HEK293T (cell line): ENCODE measurements around the gene F2R.

Source experiments
- CTCF ChIA-PET: fragments of 350-600 bp; formaldehyde crosslinking; extraction: SDS; loops from one replicate; lab custom pipeline; 2021; ENCODE audit warnings: antibody characterized with exemption, inconsistent platforms; lab: Yijun Ruan, JAX
- POLR2A ChIA-PET: fragments of 350-600 bp; formaldehyde crosslinking; extraction: SDS; loops from one replicate; lab custom pipeline; 2020; ENCODE audit warnings: antibody characterized with exemption, inconsistent platforms; lab: Yijun Ruan, JAX
- DNase-seq: peaks from one replicate; pipeline ENCODE4 v3.0.0; 2012; ENCODE audit warnings: mixed read lengths; ENCODE audit errors: extremely low spot score
- ARNT ChIP-seq: fragments of 450-650 bp; IDR thresholded peaks from 2 replicates; pipeline ENCODE4 v1.6.1; 2017; ENCODE audit warnings: mild to moderate bottlenecking
- BHLHE40 ChIP-seq: fragments of 450-650 bp; IDR thresholded peaks from 2 replicates; pipeline ENCODE4 v1.6.1; 2016; ENCODE audit warnings: mild to moderate bottlenecking, moderate library complexity, borderline replicate concordance
- CTBP1 ChIP-seq: fragments of 450-650 bp; IDR thresholded peaks from 2 replicates; pipeline ENCODE4 v1.6.1; 2016; ENCODE audit warnings: borderline replicate concordance
- ELF4 ChIP-seq: fragments of 450-650 bp; IDR thresholded peaks from 2 replicates; pipeline ENCODE4 v1.6.1; 2017; ENCODE audit warnings: antibody characterized with exemption
- FOXA1 ChIP-seq: fragments of 450-650 bp; IDR thresholded peaks from 2 replicates; pipeline ENCODE4 v1.6.1; 2016; ENCODE audit warnings: mild to moderate bottlenecking
- FOXK2 ChIP-seq: fragments of 450-650 bp; IDR thresholded peaks from 2 replicates; pipeline ENCODE4 v1.6.1; 2016; ENCODE audit warnings: mild to moderate bottlenecking
- FOXM1 ChIP-seq: fragments of 450-650 bp; IDR thresholded peaks from 2 replicates; pipeline ENCODE4 v1.6.1; 2017; ENCODE audit warnings: mild to moderate bottlenecking, borderline replicate concordance
- HDGF ChIP-seq: fragments of 450-650 bp; IDR thresholded peaks from 2 replicates; pipeline ENCODE4 v1.6.1; 2017; ENCODE audit warnings: antibody characterized with exemption, borderline replicate concordance
- L3MBTL2 ChIP-seq: fragments of 450-650 bp; conservative IDR thresholded peaks from 2 replicates; pipeline ENCODE4 v1.6.1; 2016; ENCODE audit warnings: mild to moderate bottlenecking
- LEF1 ChIP-seq: fragments of 450-650 bp; IDR thresholded peaks from 2 replicates; pipeline ENCODE4 v1.6.1; 2017; ENCODE audit warnings: mild to moderate bottlenecking, borderline replicate concordance
- NFRKB ChIP-seq: fragments of 450-650 bp; IDR thresholded peaks from 2 replicates; pipeline ENCODE4 v1.6.1; 2016; ENCODE audit warnings: mild to moderate bottlenecking, moderate library complexity
- SP1 ChIP-seq: fragments of 450-650 bp; IDR thresholded peaks from 2 replicates; pipeline ENCODE4 v1.6.1; 2017
- SUZ12 ChIP-seq: fragments of 450-650 bp; IDR thresholded peaks from 2 replicates; pipeline ENCODE4 v1.6.1; 2016; ENCODE audit warnings: mild to moderate bottlenecking
- TARDBP ChIP-seq: fragments of 450-650 bp; IDR thresholded peaks from 2 replicates; pipeline ENCODE4 v1.6.1; 2016
- ZNF384 ChIP-seq: fragments of 450-650 bp; IDR thresholded peaks from 2 replicates; pipeline ENCODE4 v1.6.1; 2016
- TF ChIP-seq, protein P1 (sequence below): fragments of 450-650 bp; IDR thresholded peaks from 2 replicates; pipeline ENCODE4 v1.6.1; 2016

The F2R gene

DNA sequence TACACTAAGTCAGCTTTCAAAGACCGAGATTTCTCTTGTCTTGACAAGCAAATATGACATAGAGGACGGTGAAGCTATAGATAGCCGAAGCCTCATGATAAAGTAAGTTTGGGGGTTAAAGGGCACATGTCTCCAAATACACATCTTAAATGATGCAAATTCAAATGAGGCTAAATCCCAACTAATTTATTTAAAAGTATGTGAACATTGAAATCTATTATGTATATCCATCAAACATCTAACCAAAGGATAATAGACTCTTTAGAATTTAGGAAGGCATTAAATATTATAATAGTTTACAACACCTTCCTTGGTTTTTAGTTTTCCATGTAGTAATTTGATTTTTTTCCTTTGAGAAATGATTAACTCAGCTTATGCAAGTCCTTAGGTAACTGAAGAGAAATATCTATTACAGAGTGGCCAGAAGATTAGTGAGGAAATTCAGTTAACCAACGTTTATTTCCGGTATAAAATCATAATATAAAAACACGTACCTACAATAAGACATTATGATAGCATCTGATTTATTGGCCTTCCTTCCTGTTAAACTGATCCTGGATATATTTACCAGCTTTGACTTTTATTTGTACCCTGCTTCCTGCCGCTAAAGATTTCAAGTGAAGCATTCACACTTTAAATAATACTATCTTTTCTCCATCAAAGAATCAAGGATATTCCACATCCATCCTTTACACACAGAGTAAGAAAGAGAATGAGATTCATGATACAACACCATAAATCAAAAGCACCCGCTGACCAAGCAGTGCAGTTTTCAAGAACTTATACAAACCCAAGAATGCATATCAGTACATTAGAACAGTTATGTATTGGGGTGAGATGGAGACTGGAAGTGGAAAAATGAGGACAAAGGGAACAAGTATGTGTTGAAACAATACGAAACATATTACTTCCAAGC lies 31.9 kb upstream of the F2R start:
- TF ChIP-seq SUZ12 (no peak), HDGF (no peak), ZNF384 (no peak), L3MBTL2 (no peak), NFRKB (no peak), TARDBP (no peak), ARNT (no peak), CTBP1 (no peak), ELF4 (no peak), LEF1 (no peak), FOXK2 (no peak), SP1 (no peak), FOXA1 (no peak)
- TF ChIP-seq, protein P1, sequence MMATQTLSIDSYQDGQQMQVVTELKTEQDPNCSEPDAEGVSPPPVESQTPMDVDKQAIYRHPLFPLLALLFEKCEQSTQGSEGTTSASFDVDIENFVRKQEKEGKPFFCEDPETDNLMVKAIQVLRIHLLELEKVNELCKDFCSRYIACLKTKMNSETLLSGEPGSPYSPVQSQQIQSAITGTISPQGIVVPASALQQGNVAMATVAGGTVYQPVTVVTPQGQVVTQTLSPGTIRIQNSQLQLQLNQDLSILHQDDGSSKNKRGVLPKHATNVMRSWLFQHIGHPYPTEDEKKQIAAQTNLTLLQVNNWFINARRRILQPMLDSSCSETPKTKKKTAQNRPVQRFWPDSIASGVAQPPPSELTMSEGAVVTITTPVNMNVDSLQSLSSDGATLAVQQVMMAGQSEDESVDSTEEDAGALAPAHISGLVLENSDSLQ: no peak
- no peak for DNase-seq
- ChIA-PET POLR2A (interaction anchor here (0.6 kb wide), 1 partner anchor 16 kb away, joined by 3 read pairs; no protein-coding TSS in a partner anchor), CTCF (no interaction called here)

DNA sequence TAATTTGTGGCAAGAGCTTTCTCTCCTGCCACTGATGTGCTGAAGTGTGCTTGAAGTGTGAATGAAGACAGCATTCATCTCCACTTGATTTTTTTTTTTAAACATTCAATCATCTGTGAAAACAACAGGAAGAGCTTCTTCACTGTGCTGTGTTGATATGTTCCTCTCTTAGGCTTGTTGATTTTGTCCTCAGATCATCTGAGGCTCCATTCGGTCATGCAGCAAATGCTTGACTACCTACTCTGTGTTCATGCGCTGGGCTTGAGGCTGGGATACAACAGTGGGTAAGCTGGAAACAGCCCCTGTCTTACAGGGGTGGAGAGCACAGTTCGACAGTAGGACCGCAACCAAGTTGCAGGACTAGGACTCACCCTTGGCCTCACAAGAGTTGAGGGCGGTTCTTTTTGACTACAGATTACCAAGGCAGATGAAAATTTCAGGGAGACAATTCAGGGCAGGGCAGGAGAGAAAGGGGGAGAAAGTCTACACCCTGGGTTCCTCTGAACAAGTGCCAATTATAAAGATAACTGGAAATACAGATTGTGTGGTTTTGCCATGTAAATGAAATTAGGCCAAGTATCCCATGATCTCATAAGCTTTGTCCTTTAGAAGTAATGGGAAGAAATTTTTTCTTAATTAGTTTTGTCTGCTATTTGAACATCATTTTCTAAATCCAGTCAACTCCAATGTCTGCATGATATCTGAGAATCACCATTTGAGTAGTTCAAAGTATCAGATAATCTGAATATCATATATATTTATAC lies 31.0 kb upstream of the F2R start:
- POLR2A ChIA-PET: interaction anchor here (0.6 kb wide), 1 partner anchor 17 kb away, joined by 3 read pairs; no protein-coding TSS in a partner anchor
- CTCF ChIA-PET: no interaction called here
- TF ChIP-seq FOXM1 (no peak), ELF4 (no peak), LEF1 (no peak)
- DNase-seq: no peak

DNA sequence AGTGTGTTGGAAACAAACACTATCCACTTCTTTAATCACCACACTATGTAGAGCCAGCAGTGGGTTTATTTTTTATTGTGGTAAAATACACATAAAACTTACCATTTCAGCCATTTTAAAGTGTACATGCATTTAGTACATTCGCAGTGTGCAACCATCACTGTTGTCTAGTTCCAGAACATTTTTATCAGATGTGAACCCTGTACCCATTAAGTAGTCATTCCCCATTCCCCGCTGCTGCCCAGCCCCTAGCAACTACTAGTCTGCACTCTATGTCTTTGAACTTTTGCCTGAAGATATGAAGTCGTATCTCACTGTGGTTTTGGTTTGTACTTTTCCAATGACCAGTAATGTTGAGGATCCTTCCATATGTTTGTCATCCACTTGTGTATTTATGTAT lies 30.2 kb upstream of the F2R start:
- TF ChIP-seq L3MBTL2: no peak
- no peak for TF ChIP-seq LEF1
- no peak for TF ChIP-seq ELF4
- no peak for TF ChIP-seq HDGF
- TF ChIP-seq, protein P1: no peak
- TF ChIP-seq NFRKB: no peak
- no peak for TF ChIP-seq ARNT
- no peak for TF ChIP-seq FOXK2
- no peak for TF ChIP-seq FOXA1
- no peak for TF ChIP-seq ZNF384
- no peak for TF ChIP-seq BHLHE40
- TF ChIP-seq FOXM1: no peak
- no peak for TF ChIP-seq CTBP1
- no peak for TF ChIP-seq SUZ12
- no peak for TF ChIP-seq SP1
- TF ChIP-seq TARDBP: no peak
- DNase-seq: no peak
- ChIA-PET POLR2A (no interaction called here), CTCF (no interaction called here)

DNA sequence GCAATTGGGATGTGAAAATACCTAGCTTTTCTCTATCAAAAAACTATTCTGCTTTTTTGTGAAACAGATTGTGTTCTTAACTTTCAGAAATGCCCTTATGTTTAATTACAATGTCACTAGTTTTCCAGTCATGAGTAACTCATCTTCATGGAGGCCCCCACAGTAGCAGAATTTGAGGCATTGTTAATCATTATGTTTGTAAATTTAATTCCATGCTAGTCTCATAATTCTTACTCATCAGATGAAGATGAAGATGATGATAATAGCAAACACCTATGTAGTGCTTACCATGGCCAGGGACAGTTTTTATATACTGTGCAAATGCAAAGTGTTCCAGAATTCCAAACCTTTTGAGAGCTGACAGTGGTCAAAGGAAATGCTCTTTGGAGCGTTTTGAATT lies 27.7 kb upstream of the F2R start:
- ChIA-PET POLR2A (no interaction called here), CTCF (interaction anchor here (2.1 kb wide), 1 partner anchor 86 kb away, joined by 9 read pairs; no protein-coding TSS in a partner anchor)
- TF ChIP-seq LEF1: no peak
- no peak for TF ChIP-seq BHLHE40
- TF ChIP-seq FOXM1: no peak
- no peak for DNase-seq

DNA sequence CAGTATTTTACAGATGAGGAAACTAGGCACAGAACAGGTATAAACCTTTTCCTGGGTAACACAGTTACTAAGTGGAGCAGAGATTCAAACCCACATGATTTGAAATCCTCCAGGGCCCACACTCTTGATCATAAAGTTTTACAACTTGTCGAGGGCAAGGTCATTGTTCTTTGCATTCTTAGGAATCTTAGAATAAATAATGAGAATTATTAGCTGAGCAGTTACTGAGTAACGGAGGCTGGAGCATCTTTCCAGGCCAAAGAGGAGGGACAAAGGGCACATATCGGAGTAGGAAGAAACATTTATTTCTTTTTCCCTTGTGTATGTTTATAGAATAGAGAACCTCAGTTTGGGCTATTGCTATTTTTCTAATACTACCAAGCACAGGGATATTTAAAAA lies 27.1 kb upstream of the F2R start:
- no peak for DNase-seq
- POLR2A ChIA-PET: no interaction called here
- TF ChIP-seq FOXA1 (no peak), BHLHE40 (no peak), L3MBTL2 (no peak), HDGF (no peak), LEF1 (no peak)
- CTCF ChIA-PET: interaction anchor here (2.1 kb wide), 1 partner anchor 86 kb away, joined by 9 read pairs; no protein-coding TSS in a partner anchor

DNA sequence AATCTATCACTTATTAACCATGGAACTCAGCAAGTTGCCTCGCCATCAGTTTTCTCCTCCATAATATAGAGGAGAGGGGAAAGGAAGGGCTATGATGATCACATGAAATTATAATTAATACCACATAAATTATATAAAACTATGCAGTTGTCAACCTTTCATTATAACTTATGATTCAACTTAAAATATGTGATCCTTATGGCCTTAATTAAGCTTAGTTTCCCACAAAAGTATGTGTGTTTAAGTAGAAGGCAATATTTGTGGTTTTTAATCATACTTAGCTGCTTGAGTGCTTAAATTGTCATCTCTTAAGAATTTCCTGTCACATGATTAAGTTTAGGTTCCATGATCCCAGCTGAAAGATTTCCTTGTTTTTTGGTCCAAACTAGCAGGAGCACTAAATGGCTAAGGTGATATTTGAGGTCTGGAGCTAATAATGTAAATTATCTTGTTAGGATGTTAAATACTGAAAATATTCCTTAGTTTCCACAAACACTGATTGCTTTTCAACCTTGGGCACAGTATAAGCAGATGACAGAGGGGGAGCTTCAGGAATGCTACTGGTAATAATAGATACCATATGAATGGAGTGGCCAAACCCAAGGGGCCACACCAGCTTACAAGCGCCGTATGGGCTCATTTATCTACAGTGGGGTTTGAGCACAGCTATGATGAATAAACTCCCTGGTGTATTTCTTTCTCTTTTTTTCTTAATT lies 26.4 kb upstream of the F2R start:
- ChIA-PET CTCF (interaction anchor here (0.8 to 2.1 kb wide), 2 partner anchors 11 to 85 kb away, joined by 5 to 9 read pairs; no protein-coding TSS in a partner anchor), POLR2A (no interaction called here)
- TF ChIP-seq SP1 (no peak), FOXK2 (no peak), CTBP1 (no peak), FOXM1 (no peak), TARDBP (no peak), FOXA1 (no peak), L3MBTL2 (no peak), ARNT (no peak), SUZ12 (no peak), ZNF384 (no peak), LEF1 (no peak), ELF4 (no peak), BHLHE40 (no peak), NFRKB (no peak), HDGF (no peak)
- TF ChIP-seq, protein P1: no peak
- no peak for DNase-seq
